Measurements from ENCODE around the gene ORC2.

The ORC2 gene

DNA sequence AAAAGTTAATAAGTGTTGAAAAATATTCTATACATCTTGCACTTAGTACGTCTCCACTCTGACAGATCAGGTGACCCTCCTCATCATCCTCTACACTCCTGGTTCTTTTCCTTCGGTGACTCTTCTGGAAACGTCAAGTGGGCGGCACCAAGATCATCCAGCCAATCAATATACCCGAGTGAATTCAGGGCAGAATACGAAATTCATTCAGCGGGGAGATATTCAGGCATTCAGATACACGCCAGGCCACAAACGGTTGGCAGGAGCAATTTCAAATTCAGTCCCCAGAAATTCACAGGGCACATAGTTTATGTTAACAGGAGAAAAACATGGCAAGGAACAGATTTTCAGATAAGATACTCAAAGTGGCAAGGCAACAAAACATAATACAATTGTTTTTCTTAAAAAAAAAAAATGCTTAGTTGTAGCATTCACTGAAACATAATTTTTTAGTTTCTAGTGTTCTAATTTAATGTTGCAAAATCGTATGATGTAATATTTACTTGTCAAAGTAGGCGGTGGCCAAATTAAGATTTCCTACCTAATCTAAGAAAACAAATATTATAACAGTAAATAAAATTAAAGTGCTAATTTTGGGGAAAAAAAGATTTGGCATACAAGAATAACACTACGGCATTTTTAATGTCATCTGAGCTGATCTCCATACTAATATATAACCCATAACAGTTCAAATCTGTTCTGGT, 103.2 kb downstream of the ORC2 start:
- no peak for DNase-seq
